DMS114 treated with DMSO at 0.1 percent for 48 hours (cell line): ENCODE results near the gene EFNB2.

ENCODE experiments used
- DNase-seq: peaks from one replicate; lab custom pipeline; 2025; ENCODE audit not compliant: unreplicated experiment; lab: John Stamatoyannopoulos, UW

EFNB2 gene

DNA sequence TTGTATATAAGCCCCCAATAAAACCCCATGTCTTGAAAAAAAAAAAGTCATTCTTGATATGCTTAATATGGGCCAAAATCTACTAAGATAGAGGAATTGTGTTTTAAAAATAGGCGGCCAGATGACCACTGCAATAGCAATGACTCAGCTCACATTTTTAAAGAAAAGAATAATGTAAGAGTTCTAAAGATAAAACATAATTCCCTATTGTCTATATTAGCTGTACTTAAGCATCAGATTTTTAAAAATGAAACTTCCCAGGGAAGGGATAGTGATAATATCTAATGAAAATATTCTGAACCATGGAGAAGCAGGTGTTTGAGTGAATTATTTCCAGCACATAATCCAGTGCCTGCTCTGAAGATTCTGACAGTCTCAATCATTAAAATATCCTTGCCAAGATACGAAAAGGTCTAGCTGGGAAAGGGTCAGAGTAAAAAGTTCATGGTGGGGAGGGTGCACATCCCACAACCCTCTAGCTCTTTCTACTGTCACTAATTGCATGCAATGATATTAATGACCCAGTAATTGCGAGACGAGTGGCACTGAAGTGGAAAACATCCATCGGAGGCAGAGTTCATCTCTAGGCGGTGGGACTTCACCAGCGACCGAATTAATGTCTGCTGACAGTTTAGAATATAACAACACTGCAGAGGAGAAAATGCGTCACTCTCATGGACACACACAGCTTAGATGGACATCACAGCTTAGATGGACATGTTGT, 31.6 kb downstream of the EFNB2 start:
- no peak for DNase-seq

DNA sequence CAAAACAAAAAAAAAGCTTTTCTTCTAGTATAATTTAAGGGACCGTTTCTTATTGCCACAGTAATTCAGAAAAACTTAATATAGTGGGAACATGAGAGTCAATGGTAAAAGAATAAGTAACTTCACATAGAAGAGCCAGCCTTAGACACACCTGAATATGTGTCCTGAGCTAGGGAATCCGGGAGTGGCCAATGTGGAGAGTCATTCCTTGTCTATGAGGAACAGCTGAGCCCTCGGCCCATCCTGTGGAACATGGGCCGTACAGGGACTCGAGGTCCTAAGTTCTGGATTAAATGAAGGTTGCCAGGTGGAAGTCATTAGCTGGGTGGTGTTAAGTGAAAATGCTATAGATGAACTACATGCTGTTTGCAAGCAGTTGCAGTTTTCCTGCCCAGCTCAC, 32.2 kb downstream of the EFNB2 start:
- DNase-seq, result no peak

DNA sequence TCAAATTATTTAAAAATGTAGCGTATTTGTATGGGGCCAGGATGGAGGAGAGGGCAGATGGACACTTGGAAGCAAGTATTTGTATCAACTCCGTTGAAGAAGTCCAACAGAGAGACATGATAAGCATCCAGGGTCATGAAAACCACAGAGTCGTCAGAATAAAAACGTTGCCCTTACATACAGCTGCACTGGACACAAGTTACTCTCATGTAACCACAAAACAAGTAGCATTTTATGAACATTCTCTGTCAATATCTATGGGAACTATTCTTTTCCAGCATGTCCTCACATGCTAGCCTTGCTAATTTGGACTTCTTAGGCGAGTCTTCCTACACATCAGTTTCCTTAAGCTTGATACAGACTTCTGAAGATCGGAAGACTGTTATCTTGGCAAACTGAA, 35.0 kb downstream of the EFNB2 start:
- no peak for DNase-seq

DNA sequence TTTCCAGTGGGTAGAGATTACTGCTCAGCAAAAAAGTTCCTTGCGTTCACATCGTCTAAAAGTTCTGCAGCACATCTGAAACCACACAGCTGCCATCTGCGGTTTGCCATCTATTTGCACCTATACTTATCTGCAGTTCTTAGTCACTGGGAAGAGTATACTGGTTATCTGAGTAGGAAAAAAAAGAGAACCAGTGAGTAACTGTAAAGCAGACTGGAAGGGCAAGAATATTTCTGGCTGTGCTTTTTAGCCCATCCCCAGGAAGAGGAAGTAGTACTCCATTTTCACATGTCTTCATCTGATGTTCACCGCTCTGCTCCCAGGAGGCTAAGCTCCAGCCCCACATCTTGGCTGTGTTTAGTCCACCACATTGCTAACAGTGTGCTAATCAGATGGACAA, 35.6 kb downstream of the EFNB2 start:
- no peak for DNase-seq

DNA sequence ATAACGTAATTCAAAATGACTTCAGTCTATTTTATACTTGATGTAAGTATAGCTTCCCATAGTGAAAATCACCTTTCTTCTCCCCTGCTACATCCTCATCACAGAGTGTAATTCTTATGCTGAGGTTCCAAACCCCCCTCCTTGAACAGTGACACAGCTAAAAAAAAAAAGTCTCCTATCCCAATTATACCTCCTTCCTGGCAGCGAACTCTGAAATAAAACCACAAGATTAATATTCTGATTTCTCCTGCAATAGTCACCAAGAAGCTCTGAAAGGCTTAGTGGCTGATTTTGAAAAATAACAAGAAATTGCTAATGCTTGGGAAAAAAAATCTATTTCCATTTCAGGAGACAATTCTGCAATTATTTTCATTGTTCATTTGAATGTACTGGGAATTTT, 36.3 kb downstream of the EFNB2 start:
- DNase-seq, result no peak

DNA sequence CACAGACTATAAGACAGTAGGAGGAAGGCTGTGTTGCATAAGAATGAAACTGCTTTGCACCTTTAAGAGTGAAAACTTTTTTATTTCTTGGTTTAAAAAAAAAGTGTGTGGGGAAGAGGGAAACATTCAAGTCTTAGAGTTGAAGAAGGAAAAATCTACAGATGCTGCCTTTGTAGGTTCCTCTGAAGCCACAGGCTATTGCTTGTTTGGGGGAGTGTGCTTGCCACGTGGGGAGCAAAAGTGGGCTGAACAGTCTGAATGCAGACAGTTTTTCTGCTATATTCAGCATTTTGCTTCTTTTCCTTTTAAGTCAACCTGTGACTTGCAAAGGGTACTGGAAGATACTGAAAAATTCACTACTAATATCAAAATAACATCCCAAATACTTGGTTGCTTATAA, 36.9 kb downstream of the EFNB2 start:
- DNase-seq, result no peak

DNA sequence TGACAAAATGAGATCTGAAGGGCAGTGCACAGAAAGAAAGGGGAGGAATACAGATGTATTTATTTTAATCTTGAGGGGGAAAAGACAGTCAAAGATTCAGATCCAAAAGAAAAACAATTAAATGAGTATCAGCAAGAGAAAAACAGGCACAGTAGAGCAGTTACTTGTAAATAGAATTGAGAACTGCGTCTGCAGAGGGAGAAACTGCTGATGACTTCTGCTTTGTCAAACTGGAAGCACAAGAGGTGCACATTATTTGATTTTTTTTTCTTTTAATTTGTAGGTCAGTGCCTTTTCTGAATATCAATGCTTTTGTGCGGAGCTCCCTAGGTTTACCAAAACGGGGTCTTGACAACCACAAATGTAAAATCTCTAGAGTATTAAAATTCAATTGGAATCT, 37.3 kb downstream of the EFNB2 start:
- no peak for DNase-seq

DNA sequence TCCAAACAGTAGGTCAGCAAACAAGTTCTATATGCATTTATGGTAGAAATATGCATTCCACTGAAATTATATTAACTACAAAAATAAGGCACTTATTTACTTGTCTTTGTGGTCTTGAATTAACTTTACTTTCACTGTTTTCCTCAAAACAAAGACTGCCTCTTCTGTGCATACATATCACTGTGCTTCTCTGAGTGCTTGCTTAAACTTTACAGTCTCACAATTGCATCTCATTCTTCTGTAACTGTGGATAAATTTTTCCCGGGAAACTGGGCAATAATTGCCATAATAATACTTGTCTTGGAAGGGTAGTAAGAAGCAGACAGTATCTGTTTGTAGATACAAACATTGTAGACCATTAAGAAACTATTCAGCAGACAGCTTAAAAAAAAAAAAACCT, 38.4 kb downstream of the EFNB2 start:
- no peak for DNase-seq

DNA sequence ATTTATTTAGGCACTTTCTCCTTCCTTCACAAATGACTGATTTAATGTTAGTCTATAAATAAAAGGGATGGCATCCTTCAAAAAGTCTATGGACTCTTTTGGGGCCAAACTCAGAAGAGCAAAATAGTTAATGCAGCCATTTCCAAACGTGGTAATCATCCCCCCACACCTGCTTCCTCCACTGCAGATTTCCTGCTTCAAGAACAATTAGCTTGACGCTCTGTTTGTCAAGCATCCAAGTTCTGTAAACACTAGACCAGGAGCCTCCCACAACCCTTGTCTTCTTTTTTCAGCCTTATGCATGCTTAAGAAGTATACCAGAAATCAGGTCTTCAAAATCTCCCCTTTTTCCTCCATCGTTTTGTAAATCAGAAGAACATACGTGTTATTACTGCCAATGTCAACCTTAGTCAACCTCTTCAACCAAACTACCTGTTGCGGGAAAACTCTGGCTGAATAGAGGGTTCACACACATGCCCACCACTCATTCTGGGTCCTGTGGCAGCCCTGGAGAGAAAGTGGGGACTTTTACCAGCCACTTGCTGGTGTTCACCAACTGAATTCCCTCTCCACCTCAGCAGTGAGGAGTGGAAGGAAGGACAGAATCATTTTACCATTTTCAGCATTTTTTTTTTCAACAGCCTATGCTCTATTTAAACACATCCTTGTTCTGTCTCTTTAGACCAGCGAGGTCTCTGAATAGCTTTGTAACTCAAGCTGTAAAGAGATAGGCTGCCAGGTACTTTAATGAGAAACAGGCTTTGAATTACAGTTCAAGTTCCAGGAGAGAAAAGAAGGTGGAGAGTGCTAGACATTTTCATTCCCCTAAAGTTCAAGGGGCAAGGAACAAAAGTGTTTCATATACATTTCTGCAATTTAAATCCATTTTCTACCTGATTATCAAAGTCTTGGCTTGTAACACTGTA, 39.1 kb downstream of the EFNB2 start:
- no peak for DNase-seq

DNA sequence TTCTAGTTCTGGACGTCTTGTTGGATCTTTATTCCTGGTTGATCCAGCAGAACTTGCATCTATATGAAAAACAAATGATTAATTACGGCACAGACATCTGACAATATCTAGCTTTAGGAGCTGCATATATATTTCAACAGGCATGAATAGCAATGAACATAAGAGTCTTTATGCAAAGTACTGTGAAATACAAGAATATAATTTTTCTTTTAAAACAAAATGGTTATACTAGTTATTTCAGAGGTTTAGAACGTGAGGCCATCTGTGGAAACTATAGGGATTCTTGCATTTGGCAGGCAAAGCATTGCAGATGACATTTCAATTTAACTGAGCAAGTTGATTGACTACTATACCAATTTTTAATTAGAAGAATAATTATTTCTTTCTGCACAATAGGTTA, 40.5 kb downstream of the EFNB2 start:
- DNase-seq, result no peak

DNA sequence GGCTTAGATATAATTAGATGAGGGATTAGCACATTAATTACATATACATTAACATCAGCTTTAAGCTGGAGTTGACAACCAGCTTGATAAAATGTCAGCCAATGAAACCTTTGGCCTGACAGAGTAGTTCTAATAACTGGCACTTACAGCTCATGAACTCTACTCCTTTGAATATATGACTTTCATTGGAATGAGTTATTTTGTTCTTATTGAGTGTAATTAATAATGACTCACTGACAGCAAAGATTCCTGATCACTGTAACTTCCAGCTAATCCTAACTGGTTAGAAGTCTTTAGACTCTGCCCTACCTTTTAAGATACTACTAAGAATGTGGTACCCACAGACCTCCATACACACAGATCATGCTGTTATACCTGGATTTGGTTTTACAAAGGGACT, 41.0 kb downstream of the EFNB2 start:
- no peak for DNase-seq

DNA sequence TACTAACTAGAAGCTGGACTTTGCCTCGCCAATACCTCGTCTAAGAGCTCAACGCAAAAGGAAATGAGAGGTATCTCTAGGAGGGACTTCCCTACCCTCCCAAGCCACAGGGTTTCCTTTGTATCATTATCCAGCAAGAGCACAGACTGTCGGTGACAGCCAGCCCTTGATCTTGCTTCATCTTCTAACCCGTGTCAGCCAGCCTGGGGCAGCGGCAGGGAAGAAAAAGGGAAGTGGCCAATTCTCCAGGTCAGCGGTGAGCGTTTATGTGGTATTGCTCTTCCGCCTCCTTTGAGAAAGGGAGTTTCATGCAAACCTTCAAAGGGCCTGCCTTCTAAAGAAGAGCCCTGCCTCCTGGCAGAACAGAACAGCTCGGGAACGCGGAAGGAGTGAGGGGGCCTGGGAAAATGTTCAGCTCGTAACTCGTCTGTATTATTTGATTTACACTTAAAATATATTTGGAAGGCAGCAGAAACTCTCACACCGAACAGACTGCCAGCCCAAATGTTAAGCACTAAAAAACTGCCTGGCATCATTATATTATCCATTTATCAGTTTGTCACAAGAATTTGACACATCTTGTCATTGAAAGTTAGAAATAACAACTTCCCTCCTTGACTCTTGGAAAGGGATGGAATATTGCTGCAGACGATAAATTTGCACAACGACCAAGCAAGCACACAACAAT, 41.8 kb downstream of the EFNB2 start:
- no peak for DNase-seq

DNA sequence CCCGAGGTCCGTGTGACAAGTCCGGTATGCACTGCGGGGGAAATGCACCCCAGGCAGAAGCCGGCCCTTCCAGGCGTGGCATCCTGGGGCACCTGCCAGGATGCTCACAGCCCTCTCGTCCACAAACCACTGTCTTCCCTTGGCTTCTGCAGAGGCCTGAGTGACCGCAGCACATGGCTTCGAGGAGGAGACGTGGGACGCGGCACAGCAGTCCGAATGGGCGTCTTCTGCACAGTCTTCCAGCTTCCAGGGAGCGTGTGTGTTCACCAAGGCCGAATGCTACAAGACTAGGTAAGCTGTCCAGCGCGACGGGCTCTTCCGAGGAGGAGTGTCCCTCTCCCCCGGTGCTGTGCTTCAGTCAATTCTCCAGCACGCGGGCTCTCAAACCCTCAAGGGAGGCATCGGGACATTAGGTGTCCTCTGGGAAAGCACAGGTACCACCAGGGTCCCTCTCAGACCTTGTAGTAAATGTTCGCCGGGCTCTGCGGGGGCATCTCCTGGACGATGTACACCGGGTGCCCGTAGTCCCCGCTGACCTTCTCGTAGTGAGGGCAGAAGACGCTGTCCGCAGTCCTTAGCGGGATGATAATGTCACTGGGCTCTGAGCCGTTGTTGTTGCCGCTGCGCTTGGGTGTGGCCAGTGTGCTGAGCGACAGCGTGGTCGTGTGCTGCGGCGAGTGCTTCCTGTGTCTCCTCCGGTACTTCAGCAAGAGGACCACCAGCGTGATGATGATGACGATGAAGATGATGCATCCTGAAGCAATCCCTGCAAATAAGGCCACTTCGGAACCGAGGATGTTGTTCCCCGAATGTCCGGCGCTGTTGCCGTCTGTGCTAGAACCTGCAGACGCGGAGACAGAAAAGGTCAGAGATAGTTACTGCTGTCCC, 42.6 kb downstream of the EFNB2 start:
- no peak for DNase-seq

DNA sequence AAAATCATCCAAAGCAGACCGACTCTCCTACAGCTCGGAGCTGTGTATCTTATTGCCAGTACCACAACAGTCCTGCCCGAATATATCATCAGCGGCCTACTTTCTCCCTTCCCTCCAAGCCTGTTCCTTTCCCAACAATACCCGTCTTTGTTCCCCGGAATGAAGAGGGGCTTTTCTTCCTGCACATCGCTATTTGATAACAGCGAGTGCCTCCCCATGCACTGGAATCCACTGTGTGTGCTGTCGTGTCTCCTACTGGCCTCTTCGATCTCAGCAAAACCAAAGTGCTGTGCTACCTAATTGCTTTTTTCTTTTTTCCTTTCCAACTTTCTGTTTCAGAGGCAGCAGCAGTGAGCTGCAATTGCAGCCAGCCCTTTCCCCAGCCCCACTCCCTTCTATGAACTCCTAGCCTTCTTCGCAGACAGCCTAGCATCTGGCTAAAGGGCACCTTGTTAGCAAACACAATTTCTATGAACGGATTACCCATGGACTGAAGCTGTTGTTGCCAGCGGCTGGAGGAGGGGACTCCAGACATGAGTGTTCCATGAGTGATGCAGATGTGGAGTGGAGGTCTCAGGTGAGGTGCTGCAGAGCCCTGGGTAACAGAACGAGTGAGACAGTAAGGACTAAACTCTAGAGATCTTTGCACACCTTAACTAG, 43.4 kb downstream of the EFNB2 start:
- DNase-seq, result no peak

DNA sequence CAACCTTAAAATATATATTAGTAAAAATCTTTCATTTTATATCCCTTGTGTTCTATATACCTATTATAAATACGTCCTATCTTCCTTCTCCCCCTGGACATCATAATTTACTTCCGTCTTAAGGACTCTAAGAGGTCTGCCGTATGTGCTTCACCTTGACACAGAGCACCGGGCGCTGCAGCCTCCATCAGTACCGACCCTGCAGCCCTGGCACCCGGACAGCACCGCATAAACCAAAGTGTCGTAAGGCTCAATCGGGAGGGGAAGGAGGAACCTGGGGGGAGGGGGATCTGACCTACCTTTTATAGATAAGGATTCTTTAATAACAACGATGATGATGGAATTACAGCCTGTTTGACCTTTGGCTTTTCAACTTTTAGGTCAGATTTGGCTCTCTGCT, 44.0 kb downstream of the EFNB2 start:
- DNase-seq, result no peak

DNA sequence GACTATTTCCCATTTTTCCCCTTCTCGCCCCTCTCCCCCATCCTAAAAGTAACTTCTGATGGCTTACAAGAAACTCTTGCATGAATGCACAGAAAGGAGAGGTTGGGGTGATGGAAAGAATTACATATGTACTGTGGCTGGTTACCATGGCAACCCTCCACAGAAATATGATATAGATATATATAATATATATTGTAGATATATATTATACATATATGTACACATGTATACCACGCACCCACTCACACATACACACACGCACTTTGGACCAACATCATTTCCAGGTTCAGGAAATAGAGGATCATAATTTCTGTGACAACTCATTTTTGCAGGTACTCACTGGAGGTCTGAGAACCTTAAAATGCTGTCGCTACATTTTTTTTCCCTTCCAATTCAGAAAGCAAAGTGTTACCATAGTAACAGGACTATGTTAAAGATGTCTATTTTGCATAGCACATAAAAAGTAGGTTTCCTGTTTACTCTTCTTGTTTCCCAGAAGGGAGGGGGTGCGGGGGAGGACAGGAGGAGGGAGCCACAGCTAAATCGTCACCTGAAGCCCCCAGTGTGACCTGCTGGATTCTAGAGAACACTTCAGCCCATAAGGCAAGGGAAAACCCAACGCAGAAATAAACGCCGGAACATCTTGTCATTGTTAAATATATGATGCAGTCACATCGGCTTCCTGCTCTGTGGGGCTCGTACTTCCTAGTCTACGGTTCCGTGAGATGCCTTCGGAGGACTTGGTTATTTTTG, 44.7 kb downstream of the EFNB2 start:
- DNase-seq, result no peak

DNA sequence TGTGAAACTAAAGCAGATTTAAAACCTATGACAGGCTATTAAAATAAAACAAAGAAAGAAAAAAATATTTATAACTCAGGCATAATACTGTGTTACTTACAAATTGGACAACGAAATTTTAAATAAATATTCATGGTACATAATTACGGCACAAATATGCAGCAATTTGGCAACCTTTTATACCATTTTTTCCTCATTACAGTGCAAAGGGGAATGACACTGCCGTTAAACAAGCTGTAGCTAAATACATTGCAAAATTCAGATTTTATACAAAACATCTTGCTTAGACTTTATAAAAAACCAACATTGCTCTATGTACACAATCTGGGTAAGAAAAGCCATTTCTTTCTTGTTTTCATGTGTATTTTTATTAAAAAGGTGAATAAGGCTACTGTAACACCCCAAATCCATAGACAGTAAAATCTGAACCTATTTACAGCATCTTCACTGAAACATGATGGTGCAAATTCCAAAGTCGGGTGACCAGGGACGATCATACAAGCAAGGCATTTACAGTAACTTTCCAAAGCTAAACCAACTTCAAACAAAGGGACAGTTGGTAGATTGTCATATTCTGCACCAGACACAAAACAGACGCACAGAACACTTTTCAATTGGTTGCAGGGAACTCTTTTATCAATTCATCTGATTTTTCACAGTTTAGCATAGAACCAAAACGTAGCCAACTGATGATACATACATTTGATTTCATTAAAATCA, 45.5 kb downstream of the EFNB2 start:
- no peak for DNase-seq

DNA sequence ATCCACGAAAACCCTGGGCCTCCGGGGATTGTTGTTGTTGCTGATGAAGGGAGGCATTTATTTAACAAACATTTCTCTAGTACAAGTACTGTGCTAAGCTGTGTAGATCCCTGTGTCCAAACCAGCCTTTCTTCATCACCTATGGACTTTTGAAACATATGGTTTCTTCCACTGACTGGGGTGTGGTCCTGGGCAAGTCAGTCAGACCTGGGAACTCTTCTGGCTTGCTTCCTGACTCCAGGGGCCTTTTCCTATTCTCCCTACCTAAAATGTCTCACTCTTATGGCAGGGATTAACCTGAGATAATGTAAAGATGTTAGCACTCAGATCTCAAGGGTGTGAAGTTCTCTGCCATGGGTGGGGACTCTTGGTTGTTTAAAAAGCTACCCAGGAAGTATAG, 46.8 kb downstream of the EFNB2 start:
- DNase-seq, result no peak

DNA sequence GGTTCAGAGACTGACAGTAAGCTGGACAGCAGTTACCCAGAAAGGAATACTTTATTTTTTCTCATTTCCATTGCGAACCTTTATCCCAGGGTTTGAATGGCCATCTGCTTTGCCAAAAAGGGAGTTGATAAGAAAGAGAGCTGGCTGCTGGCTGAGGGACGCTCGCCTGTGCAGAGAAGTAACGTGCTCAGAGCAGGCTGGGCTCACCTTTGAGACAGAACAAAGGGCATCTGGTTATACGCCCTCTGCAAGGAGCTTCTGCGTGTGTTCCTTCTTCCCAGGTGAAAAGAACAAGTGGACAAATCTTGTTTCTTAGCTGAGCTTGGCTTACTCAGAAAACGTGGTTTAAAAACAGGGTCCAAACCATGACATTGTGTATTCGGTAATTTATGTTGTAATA, 47.4 kb downstream of the EFNB2 start:
- DNase-seq, result no peak
